ENCODE data around the gene PRSS21.

The PRSS21 gene

DNA sequence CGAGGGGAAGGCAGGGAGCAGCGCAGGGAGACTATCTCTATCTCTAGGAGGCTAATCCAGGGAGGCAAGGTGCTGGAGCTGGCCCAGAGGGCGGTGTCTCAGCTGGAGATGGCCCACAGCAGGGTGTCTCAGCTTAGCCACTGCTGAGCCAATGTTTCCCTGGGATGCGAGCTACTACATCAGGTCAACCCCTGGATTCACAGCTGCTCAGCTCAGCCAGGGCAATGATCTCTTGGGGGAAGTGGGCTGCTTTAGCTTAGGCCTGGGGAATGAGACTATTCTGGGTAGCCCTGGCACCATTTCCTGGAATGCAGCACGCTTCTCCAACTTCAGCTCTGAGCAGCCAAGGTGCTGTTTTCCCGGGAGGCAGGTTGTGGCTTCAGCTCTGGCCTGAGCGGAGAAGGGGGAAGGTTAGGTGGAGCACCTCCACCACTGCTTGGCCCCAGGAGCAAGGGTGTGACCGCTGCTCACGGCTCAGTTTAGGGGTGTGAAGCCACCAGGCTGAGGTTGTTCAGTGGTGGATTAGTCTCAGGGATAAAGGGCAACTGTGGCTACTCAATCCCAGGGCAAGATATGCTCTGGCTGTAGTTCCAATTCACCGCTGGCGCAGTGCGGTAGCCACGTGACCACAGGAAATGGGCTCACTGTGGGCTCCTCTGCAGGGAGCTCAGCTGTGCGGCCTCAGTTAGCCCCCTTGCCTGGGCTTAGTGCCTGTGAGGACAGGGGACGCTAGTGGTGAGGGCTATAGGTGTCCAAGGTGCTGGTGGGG is 5.2 kb upstream of the PRSS21 start:
- TF ChIP-seq, protein P1, sequence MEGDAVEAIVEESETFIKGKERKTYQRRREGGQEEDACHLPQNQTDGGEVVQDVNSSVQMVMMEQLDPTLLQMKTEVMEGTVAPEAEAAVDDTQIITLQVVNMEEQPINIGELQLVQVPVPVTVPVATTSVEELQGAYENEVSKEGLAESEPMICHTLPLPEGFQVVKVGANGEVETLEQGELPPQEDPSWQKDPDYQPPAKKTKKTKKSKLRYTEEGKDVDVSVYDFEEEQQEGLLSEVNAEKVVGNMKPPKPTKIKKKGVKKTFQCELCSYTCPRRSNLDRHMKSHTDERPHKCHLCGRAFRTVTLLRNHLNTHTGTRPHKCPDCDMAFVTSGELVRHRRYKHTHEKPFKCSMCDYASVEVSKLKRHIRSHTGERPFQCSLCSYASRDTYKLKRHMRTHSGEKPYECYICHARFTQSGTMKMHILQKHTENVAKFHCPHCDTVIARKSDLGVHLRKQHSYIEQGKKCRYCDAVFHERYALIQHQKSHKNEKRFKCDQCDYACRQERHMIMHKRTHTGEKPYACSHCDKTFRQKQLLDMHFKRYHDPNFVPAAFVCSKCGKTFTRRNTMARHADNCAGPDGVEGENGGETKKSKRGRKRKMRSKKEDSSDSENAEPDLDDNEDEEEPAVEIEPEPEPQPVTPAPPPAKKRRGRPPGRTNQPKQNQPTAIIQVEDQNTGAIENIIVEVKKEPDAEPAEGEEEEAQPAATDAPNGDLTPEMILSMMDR (IDR thresholded peaks at IDR 0.05; ENCODE audit: low read depth, low read length), result no peak
- no peak for DNase-seq (ENCODE audit: extremely low read depth, low read depth)

DNA sequence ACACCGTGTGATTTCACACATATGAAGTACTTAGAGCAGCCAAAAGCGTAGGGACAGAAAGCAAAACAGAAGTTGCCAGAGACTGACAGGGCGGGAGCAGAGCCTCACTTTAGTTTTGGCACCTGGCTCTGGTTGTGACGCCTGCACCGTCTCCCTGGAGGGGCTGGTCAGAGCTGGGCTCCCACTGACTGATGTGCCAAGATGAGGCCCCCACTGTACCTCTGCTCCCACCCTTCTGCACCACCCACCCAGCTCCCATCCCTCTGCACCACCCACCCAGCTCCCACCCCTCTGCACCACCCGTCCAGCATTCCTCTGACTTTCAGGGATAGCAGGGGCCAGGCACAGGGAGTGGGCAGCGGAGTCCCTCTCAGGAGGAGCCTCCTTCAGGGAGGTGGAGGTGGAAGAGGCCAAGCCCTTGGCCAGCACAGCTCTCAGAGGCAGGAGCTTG is 3.2 kb upstream of the PRSS21 start:
- DNase-seq (ENCODE audit: extremely low read depth, low read depth), result no peak
- TF ChIP-seq, protein P1 (IDR thresholded peaks at IDR 0.05; ENCODE audit: low read depth, low read length), result no peak

DNA sequence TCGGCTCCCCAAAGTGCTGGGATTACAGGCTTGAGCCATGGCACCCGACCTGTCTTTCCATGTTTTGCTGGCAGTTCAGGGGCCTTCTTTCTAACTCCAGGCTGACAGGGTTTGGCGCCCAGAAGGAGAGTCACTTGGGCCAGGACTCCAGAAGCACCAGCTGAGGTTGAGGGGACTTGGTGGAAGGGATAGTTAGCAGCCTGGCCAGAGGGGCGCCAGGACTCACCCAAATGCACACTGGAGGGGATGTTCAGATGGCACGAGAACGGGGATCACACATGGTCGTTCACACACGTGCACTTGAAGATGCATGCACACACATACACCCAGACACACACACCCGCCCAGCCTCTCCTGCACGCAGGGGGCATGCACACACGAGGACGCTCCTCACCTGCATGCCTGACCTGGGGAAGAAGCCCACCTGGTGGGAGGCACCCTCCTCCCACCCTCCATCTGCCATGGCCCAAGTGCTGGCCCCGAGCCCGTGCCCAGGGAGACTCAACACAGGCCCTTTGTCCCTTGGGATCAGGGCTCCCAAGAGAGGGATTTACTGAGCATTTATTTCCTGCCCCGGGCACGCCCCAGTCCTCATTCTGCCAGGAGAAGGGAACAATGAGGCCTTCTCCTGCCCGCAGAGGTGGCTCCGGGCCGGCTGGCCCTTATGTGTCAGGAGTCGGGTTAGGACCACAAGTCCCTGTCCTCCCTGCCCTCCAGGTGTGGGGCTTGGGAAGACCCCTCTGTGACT is 2.3 kb upstream of the PRSS21 start:
- TF ChIP-seq, protein P1 (IDR thresholded peaks at IDR 0.05; ENCODE audit: low read depth, low read length), result no peak
- DNase-seq (ENCODE audit: extremely low read depth, low read depth), result no peak

DNA sequence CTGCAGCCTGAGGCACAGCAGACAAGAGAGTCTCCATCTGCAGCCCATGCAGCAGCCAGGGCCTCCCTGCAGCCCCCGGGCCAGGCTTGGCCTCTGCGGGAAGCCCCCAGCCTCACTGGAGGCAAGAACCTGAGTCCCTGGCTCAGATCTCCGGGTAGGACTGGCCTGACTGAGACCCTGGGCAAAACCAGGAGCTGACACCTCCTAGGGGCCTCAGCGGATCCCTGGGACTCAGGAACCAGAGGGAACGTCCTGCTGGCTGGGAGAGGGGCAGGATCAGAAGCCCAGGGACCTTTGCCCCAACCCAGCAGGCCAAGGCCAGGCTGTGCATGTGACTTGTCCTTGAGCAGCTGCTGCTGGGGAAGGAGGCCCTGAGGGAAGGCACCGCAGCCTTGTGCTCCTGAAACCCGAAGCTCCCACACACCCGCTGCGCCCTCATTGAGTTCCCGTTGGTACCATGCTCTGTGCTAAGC is 1.7 kb upstream of the PRSS21 start:
- TF ChIP-seq, protein P1 (IDR thresholded peaks at IDR 0.05; ENCODE audit: low read depth, low read length), result no peak
- DNase-seq (ENCODE audit: extremely low read depth, low read depth), result no peak

DNA sequence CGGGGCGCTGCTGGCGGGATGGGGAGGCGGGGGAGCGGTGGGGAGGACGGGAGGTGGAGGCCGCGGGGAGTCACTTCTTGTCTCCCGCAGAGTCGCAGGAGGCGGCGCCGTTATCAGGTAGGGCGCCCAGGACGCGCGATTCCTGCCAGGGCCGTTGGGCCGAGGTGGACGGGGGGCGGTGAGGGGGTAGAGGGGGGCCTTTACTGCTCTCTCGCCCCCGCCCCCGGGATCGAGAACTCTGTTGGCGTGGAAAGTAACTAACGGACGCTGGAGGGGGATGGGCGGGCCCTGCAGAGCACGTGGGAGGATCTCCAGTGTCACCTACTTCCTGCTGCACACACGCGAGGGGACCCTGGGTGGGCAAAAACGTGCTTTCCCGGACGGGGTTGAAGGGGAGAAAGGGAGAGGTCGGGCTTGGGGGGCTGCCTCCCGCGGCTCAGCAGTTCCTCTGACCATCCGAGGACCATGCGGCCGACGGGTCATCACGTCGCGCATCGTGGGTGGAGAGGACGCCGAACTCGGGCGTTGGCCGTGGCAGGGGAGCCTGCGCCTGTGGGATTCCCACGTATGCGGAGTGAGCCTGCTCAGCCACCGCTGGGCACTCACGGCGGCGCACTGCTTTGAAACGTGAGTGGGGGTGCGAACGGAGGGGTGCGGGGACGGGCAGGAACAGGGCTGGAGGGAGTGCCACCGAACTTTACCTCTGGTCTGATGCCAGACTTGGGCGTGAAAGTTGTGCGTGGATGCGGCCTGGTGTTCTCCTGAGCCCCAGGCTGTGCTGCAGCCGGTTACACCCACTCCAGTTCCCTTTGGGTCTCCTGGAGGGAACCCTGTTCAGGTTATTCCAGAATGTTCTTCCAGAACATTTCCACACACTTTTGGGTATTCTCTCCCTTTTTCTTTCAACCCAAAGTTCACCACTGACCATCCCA is 569 bp downstream of the PRSS21 start:
- TF ChIP-seq, protein P1 (IDR thresholded peaks at IDR 0.05; ENCODE audit: low read depth, low read length), result no peak
- DNase-seq (ENCODE audit: extremely low read depth, low read depth), result no peak

DNA sequence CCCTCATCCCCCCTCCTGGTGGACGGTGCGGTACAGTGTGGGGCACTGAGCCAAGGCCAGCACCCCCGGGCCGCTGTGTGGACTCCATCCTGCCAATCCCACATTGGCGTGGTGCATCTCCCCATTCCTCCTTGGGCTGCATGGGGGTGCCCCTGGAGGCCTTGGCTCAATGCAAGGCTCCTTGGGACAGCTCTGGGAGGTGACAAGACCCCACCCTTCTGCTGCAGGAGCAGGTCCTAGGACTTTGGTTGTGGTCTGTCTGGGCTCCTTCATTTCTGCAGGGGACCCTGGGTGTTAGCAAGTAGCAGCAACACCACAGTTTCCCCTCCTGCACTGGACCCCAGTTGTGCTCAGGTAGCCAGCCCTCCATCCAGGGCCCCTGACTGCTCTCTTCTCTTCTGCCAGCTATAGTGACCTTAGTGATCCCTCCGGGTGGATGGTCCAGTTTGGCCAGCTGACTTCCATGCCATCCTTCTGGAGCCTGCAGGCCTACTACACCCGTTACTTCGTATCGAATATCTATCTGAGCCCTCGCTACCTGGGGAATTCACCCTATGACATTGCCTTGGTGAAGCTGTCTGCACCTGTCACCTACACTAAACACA is 1.3 kb downstream of the PRSS21 start:
- no peak for DNase-seq (ENCODE audit: extremely low read depth, low read depth)
- TF ChIP-seq, protein P1 (IDR thresholded peaks at IDR 0.05; ENCODE audit: low read depth, low read length), result no peak
